Esophagus squamous epithelium (tissue), 5 donors: Measurements from ENCODE around the gene CXCR6. TPM values are rescaled to one million over a fixed set of nuclear protein-coding genes. Genes with fewer than 3 reads are reported as not detected.

Experiments used
- DNase-seq: peaks from one replicate; lab custom pipeline; 2025; lab: John Stamatoyannopoulos, UW
- H3K27ac ChIP-seq, 4 donors: fragments of 200-600 bp; sonication (generic); one replicate each; pipeline ENCODE4 v1.5.1; 2016 to 2019; ENCODE audit warnings: mild to moderate bottlenecking in 1 of 4
- H3K27me3 ChIP-seq, 4 donors: fragments of 200-600 bp; sonication (generic); 1 replicate in 3 of 4; 2 replicates in 1 of 4; pipeline versions ENCODE4 v1.5.1 to v1.6.0; 2017 to 2021; ENCODE audit warnings: antibody characterized with exemption in 1 of 4
- H3K36me3 ChIP-seq, 3 donors: fragments of 200-600 bp; sonication (generic); one replicate each; pipeline ENCODE4 v1.5.1; 2016 to 2019
- H3K4me1 ChIP-seq, 3 donors: fragments of 200-600 bp; sonication (generic); one replicate each; pipeline ENCODE4 v1.5.1; 2017 to 2019
- H3K4me3 ChIP-seq, 4 donors: fragments of 200-600 bp; sonication (generic); 1 replicate in 3 of 4; 2 replicates in 1 of 4; pipeline ENCODE4 v1.5.1; 2016 to 2019; ENCODE audit warnings: mild to moderate bottlenecking in 2 of 4, moderate library complexity in 1 of 4
- H3K9me3 ChIP-seq, 3 donors: fragments of 200-600 bp; sonication (generic); one replicate each; pipeline ENCODE4 v1.5.1; 2016 to 2019
- CTCF ChIP-seq, 6 experiments: fragments of 450-650 bp in 4 of 6; fragments of 200-600 bp in 2 of 6; sonication (generic) in 2 of 6; IDR thresholded peaks; one replicate each; pipeline ENCODE4 v1.5.1; 2016 to 2019; ENCODE audit warnings: antibody characterized with exemption in 6 of 6, mild to moderate bottlenecking in 4 of 6, moderate library complexity in 4 of 6
- POLR2A ChIP-seq, 4 donors: fragments of 450-650 bp; IDR thresholded peaks; one replicate each; pipeline ENCODE4 v1.6.1; 2017; ENCODE audit warnings: antibody characterized with exemption in 4 of 4, mild to moderate bottlenecking in 4 of 4, moderate library complexity in 3 of 4
- WGBS, 2 donors: methylation state at CpG; one replicate each; pipeline ENCODE4 v1.1.5; 2018; 5-methylcytosine and 5-hydroxymethylcytosine counted together
- intact Hi-C: fragments of 100-400 bp; cut with DNase I; formaldehyde crosslinking; loops from one replicate; pipeline ENCODE4 v1.15.0; 2022
- total RNA-seq, 4 donors: library from RNA; depleted of rRNA; stranded (reverse); fragments of >200 nt; gene quantifications; one replicate each; pipeline ENCODE4 v1.1.0, GENCODE V29; 2016
- donor health status: DM: yes; HTN: yes; CAD: no.

Gene CXCR6
- total RNA-seq, 4 donors from 2014 or later = 1.7 to 12.0 (median 4.4) TPM

- peaks cover 5 to 98% (median 16%) of the 10 kb centered on the region in 3 donors for H3K36me3 ChIP-seq
These were observed 33.2 kb downstream of the CXCR6 start for GRCh38 chr3:45976191-45977091.

DNA sequence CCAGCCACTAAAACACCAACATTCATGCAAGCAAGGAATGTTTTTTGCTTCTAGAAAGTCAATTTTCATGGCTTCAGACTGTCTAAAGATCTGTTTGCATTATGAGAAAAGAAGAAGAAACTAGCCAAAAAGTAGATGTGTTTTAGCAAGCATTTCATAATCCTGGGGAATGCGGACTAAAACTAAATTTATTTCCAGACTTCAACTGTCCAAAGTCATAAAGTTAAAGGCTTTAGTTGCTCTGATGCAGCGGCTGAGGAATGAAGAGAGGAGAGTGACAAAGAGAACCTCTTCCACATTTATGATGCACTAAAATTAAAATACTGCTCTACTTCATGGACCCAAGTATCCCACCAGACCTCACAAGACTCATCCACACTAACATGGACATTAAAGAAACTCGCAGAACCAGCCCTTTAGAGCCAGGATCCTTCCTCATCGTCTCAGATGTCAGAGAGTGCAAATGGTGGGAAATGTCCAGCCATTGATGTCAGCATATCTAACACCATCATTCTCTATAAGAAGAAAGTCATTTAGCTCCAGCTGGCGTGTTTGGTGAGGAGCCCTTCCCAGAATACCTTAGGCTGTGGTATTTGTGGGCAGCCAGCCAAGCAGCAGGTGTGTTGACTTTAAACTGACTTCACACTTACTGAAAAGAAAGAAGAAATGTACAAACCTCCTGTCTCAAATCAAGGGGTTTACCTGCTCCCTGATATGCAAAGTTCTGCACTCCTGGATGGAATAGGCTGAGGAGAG is 34.9 kb downstream of the CXCR6 start:
- H3K4me1 ChIP-seq = peaks cover 0 to 37% (median 6%) of the 10 kb centered on the region in 3 donors
- 70 to 72% methylated on average over 5 of the region's 5 CpGs for WGBS, 2 donors
- intact Hi-C loops = no loop called here
- no peaks in the 10 kb centered on the region for H3K9me3 ChIP-seq
- no peak overlapping the region for H3K4me3 ChIP-seq
- no peak for DNase-seq
- TF ChIP-seq POLR2A (IDR thresholded peaks at IDR 0.05) = no peak
- TF ChIP-seq CTCF (IDR thresholded peaks at IDR 0.05) = no peak
- peak overlapping the region in 2 of 4 donors; percentile 19 to 29 for H3K27ac ChIP-seq
- H3K36me3 ChIP-seq = peaks cover 5 to 100% (median 16%) of the 10 kb centered on the region in 3 donors
- no peaks in the 10 kb centered on the region for H3K27me3 ChIP-seq

More at GRCh38 chr3:45976191-45977091, 33.2 kb downstream of the CXCR6 start:
- Histone ChIP-seq H3K4me3 (no peak overlapping the region), H3K27ac (peak overlapping the region in 3 of 4 donors; percentile 31 to 57 (median 55)), H3K4me1 (peaks cover 0 to 54% (median 17%) of the 10 kb centered on the region in 3 donors), H3K9me3 (no peaks in the 10 kb centered on the region), H3K27me3 (no peaks in the 10 kb centered on the region)
- TF ChIP-seq CTCF (IDR thresholded peaks at IDR 0.05) (no peak), POLR2A (IDR thresholded peaks at IDR 0.05) (no peak)
- WGBS, 2 donors = 73 to 86% methylated on average over 6 of the region's 6 CpGs
- intact Hi-C loops = no loop called here
- DNase-seq = no peak

GRCh38 chr3:45979378-45979777 is 36.1 kb downstream of the CXCR6 start:
- intact Hi-C loops = no loop called here
- DNase-seq = no peak
- WGBS, 2 donors = 78 to 94% methylated on average over 4 of the region's 4 CpGs
- peak overlapping the region in 1 of 4 donors; percentile 17 for H3K27ac ChIP-seq
- TF ChIP-seq CTCF (IDR thresholded peaks at IDR 0.05) (no peak), POLR2A (IDR thresholded peaks at IDR 0.05) (no peak)
- peaks cover 5 to 100% (median 22%) of the 10 kb centered on the region in 3 donors for H3K36me3 ChIP-seq
- H3K9me3 ChIP-seq = no peaks in the 10 kb centered on the region
- H3K4me3 ChIP-seq = no peak overlapping the region
- no peaks in the 10 kb centered on the region for H3K27me3 ChIP-seq
- H3K4me1 ChIP-seq = peaks cover 0 to 37% (median 8%) of the 10 kb centered on the region in 3 donors

DNA sequence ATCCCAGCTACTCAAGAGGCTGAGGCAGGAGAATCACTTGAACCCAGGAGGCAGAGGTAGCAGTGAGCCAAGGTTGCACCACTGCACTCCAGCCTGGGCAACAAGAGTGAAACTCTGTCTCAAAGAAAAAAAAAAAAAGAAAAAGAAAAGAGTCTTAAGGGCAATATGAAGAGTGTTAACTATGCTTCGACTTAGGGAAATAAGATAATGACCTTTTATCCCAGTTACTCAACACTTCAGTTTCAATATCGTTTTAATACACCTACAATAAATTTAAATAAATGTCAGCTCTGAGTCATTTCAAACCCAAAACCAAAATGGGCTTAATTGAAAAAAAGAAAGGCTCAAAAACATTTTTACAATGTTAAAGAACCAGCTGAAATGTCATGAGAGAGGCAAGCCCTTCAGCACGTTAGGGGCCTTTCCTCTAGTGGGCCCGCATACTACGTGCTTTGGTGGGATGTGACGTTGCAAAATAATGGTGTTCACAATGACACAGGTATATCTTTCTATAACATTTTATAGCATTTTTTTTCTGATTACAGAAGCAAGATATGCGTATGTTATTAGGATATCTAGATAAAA is 37.1 kb downstream of the CXCR6 start:
- Histone ChIP-seq H3K4me3 (no peak overlapping the region), H3K27me3 (no peaks in the 10 kb centered on the region), H3K9me3 (no peaks in the 10 kb centered on the region), H3K36me3 (peaks cover 5 to 100% (median 19%) of the 10 kb centered on the region in 3 donors), H3K4me1 (peaks cover 0 to 36% (median 14%) of the 10 kb centered on the region in 3 donors), H3K27ac (peak overlapping the region in 1 of 4 donors; percentile 2)
- TF ChIP-seq CTCF (IDR thresholded peaks at IDR 0.05) = no peak
- TF ChIP-seq POLR2A (IDR thresholded peaks at IDR 0.05) = no peak
- 65 to 78% methylated on average over 7 of the region's 7 CpGs for WGBS, 2 donors
- intact Hi-C loops = no loop called here
- DNase-seq = no peak
